Neuronal stem cell (in vitro differentiated cells): ENCODE measurements around the gene TRIM37.
"Not testable (repeated sequence)": the region's sequence is repeated elsewhere in the genome, so short reads cannot be mapped to it uniquely, and the experiment has no call there.

Experiments used
- DNase-seq: peaks from one replicate; pipeline ENCODE4 v3.0.0-alpha.2; 2013; ENCODE audit warnings: low spot score
- H2AFZ ChIP-seq: one replicate; pipeline ENCODE4 v1.6.1; 2013; ENCODE audit warnings: mild to moderate bottlenecking, low read length, inconsistent platforms
- H2AK5ac ChIP-seq: 2 replicates; pipeline ENCODE4 v1.6.1; 2013; ENCODE audit warnings: low read depth, mild to moderate bottlenecking, inconsistent platforms, low read length, moderate library complexity, mixed read lengths
- H2BK120ac ChIP-seq: 2 replicates; pipeline ENCODE4 v1.6.1; 2013; ENCODE audit warnings: low read depth, mild to moderate bottlenecking, inconsistent platforms, low read length, moderate library complexity, mixed read lengths
- H2BK12ac ChIP-seq: one replicate; pipeline ENCODE4 v1.6.1; 2013; ENCODE audit warnings: low read length, inconsistent platforms
- H2BK15ac ChIP-seq: 2 replicates; pipeline ENCODE4 v1.6.1; 2013; ENCODE audit warnings: mild to moderate bottlenecking, low read length, inconsistent platforms, mixed read lengths
- H2BK5ac ChIP-seq: one replicate; pipeline ENCODE4 v1.6.1; 2013; ENCODE audit warnings: inconsistent platforms, mild to moderate bottlenecking, low read length, moderate library complexity
- H3K14ac ChIP-seq: one replicate; pipeline ENCODE4 v1.6.1; 2013; ENCODE audit warnings: low read length, inconsistent platforms
- H3K18ac ChIP-seq: 2 replicates; pipeline ENCODE4 v1.6.1; 2013; ENCODE audit warnings: low read length, inconsistent platforms
- H3K23ac ChIP-seq: 2 replicates; pipeline ENCODE4 v1.6.1; 2013; ENCODE audit warnings: low read depth, mild to moderate bottlenecking, mixed read lengths, low read length, inconsistent platforms; ENCODE audit not compliant: poor library complexity
- H3K27ac ChIP-seq: replicated peaks from 3 replicates; pipeline ENCODE4 v1.5.1; 2013; ENCODE audit warnings: low read length, inconsistent platforms
- H3K27me3 ChIP-seq, 3 experiments: 2 replicates each; pipeline ENCODE4 v1.6.1; 2013; ENCODE audit warnings: low read length in 3 of 3, mild to moderate bottlenecking in 2 of 3, inconsistent platforms in 1 of 3, low read depth in 1 of 3, mixed read lengths in 1 of 3, moderate library complexity in 1 of 3; ENCODE audit not compliant: control insufficient read depth in 3 of 3, insufficient read depth in 3 of 3
- H3K36me3 ChIP-seq, 2 donors: replicated peaks in 1 of 2; 2 replicates each; pipeline ENCODE4 v1.6.1; 2013; ENCODE audit warnings: low read length in 2 of 2; ENCODE audit not compliant: control insufficient read depth in 2 of 2, insufficient read depth in 2 of 2
- H3K4ac ChIP-seq: 2 replicates; pipeline ENCODE4 v1.6.1; 2013; ENCODE audit warnings: inconsistent platforms, mild to moderate bottlenecking, low read length, moderate library complexity
- H3K4me1 ChIP-seq, 2 donors: 1 replicate in 1 of 2; 2 replicates in 1 of 2; pipeline ENCODE4 v1.6.1; 2013; ENCODE audit warnings: low read length in 2 of 2, low read depth in 1 of 2; ENCODE audit not compliant: control insufficient read depth in 2 of 2, insufficient read depth in 1 of 2
- H3K4me2 ChIP-seq: one replicate; pipeline ENCODE4 v1.6.1; 2013; ENCODE audit warnings: mild to moderate bottlenecking, low read length, inconsistent platforms; ENCODE audit not compliant: insufficient read depth, poor library complexity, severe bottlenecking
- H3K4me3 ChIP-seq, 2 donors: 2 replicates each; pipeline ENCODE4 v1.5.1; 2013; ENCODE audit warnings: low read length in 2 of 2, mild to moderate bottlenecking in 2 of 2, inconsistent platforms in 1 of 2, moderate library complexity in 1 of 2
- H3K79me1 ChIP-seq: one replicate; pipeline ENCODE4 v1.6.1; 2013; ENCODE audit warnings: low read depth, mild to moderate bottlenecking, inconsistent platforms, low read length, moderate library complexity
- H3K9ac ChIP-seq: one replicate; pipeline ENCODE4 v1.6.1; 2013; ENCODE audit warnings: mild to moderate bottlenecking, low read depth, low read length, inconsistent platforms; ENCODE audit not compliant: poor library complexity
- H3K9me3 ChIP-seq, 2 donors: replicated peaks in 1 of 2; 2 replicates each; pipeline versions ENCODE3 to v1.6.1; 2013; ENCODE audit warnings: low read length in 2 of 2, mild to moderate bottlenecking in 2 of 2, inconsistent platforms in 1 of 2, low read depth in 1 of 2, mixed read lengths in 1 of 2, moderate library complexity in 1 of 2; ENCODE audit not compliant: control insufficient read depth in 2 of 2, insufficient read depth in 1 of 2
- H4K8ac ChIP-seq: one replicate; pipeline ENCODE4 v1.6.1; 2013; ENCODE audit warnings: low read depth, mild to moderate bottlenecking, inconsistent platforms, low read length, moderate library complexity
- H4K91ac ChIP-seq: one replicate; pipeline ENCODE4 v1.6.1; 2013; ENCODE audit warnings: low read length, low read depth, mild to moderate bottlenecking, inconsistent platforms; ENCODE audit not compliant: poor library complexity
- WGBS, 2 donors: extraction: QIAGEN DNeasy Blood & Tissue Kit; methylation state at CpG; one replicate each; pipeline ENCODE4 v1.1.7; 2013; ENCODE audit warnings: missing lambda C conversion rate in 2 of 2, mixed read lengths in 1 of 2; ENCODE audit not compliant: insufficient read length in 2 of 2, insufficient replicate concordance in 1 of 2; ENCODE audit errors: extremely low coverage in 2 of 2; 5-methylcytosine and 5-hydroxymethylcytosine counted together

TRIM37 gene

DNA sequence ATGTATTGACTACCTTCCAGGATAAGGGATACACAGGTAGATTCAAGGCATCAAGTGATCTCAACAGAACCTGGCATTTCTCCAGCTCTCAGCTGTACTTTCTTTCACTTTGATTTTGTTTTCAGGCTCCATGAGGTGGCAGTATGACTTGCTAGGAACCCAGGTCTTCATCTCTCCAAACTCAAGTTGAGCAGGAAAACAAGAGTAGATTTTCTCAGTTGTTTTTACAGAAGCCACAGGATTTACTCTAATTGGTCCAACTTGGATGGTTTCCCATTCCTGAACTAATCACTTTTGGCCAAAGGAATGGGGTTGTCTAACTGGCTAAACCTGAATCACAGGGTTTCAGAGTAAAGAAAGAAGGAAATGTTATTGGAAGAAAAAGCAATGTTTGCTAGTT is 146.6 kb downstream of the TRIM37 start:
- Histone ChIP-seq H3K18ac (no peak overlapping the region), H2BK5ac (no peak overlapping the region), H3K4me2 (no peak overlapping the region), H3K9ac (no peak overlapping the region), H2AFZ (no peak overlapping the region), H3K36me3 (peaks cover 0 to 11% of the 10 kb centered on the region in 2 donors), H4K8ac (no peak overlapping the region), H2AK5ac (no peak overlapping the region), H3K9me3 (no peaks in the 10 kb centered on the region), H3K27ac (no peak overlapping the region), H4K91ac (no peak overlapping the region), H2BK12ac (no peak overlapping the region), H3K4ac (no peak overlapping the region), H3K4me3 (no peak overlapping the region), H3K14ac (no peak overlapping the region), H2BK120ac (no peak overlapping the region), H3K4me1 (no peaks in the 10 kb centered on the region), H2BK15ac (no peak overlapping the region), H3K27me3 (no peaks in the 10 kb centered on the region), H3K79me1 (no peaks in the 10 kb centered on the region), H3K23ac (no peak overlapping the region)
- no peak for DNase-seq

- not testable (repeated sequence) for H3K14ac ChIP-seq, H3K4me3 ChIP-seq, H3K9ac ChIP-seq, H2BK12ac ChIP-seq, H3K9me3 ChIP-seq, H3K23ac ChIP-seq, H3K27me3 ChIP-seq, H3K27ac ChIP-seq, H3K4ac ChIP-seq, H3K79me1 ChIP-seq, H2BK5ac ChIP-seq, H2AFZ ChIP-seq, H4K8ac ChIP-seq, H2BK120ac ChIP-seq, H3K4me2 ChIP-seq, H3K18ac ChIP-seq, H4K91ac ChIP-seq, DNase-seq, H2BK15ac ChIP-seq, H3K4me1 ChIP-seq, H2AK5ac ChIP-seq
- no CpG with 5 or more reads among the region's 1 CpG for WGBS, 2 donors
- peaks cover 0 to 11% of the 10 kb centered on the region in 2 donors for H3K36me3 ChIP-seq
Measured at GRCh38 chr17:58957725-58958073, 149.0 kb downstream of the TRIM37 start.

GRCh38 chr17:58956997-58957724 is 149.5 kb downstream of the TRIM37 start:
- DNase-seq, result no peak
- Histone ChIP-seq H3K27ac (no peak overlapping the region), H3K79me1 (no peaks in the 10 kb centered on the region), H3K36me3 (peaks cover 0 to 11% of the 10 kb centered on the region in 2 donors), H4K8ac (no peak overlapping the region), H3K9ac (no peak overlapping the region), H2BK12ac (no peak overlapping the region), H3K18ac (no peak overlapping the region), H2BK5ac (no peak overlapping the region), H3K27me3 (no peaks in the 10 kb centered on the region), H2AFZ (no peak overlapping the region), H3K4me1 (no peaks in the 10 kb centered on the region), H3K9me3 (peaks cover 0 to 3% of the 10 kb centered on the region in 2 donors), H3K23ac (no peak overlapping the region), H3K14ac (no peak overlapping the region), H4K91ac (no peak overlapping the region), H2BK120ac (no peak overlapping the region), H3K4me3 (no peak overlapping the region), H3K4ac (no peak overlapping the region), H2AK5ac (no peak overlapping the region), H3K4me2 (no peak overlapping the region), H2BK15ac (no peak overlapping the region)
- no CpG with 5 or more reads among the region's 2 CpGs for WGBS, 2 donors

GRCh38 chr17:58954358-58954757 is 152.3 kb downstream of the TRIM37 start:
- H3K79me1 ChIP-seq, H2AFZ ChIP-seq, H3K4me2 ChIP-seq, H3K4ac ChIP-seq, H3K14ac ChIP-seq, H3K27me3 ChIP-seq, H3K9ac ChIP-seq, H3K23ac ChIP-seq, H2BK120ac ChIP-seq, H2BK12ac ChIP-seq, H3K27ac ChIP-seq, H4K8ac ChIP-seq, H3K4me1 ChIP-seq, H3K4me3 ChIP-seq, H2BK15ac ChIP-seq, H3K18ac ChIP-seq, DNase-seq, H2AK5ac ChIP-seq, H4K91ac ChIP-seq, H2BK5ac ChIP-seq: not testable (repeated sequence)
- Histone ChIP-seq H3K9me3 (peaks cover 4 to 20% of the 10 kb centered on the region in 2 donors), H3K36me3 (peaks cover 0 to 11% of the 10 kb centered on the region in 2 donors)
- WGBS, 2 donors, result no CpG with 5 or more reads among the region's 2 CpGs
